ENCODE data around the gene EXOC3. TPM values are rescaled to one million over a fixed set of nuclear protein-coding genes. Genes with fewer than 3 reads are reported as not detected.

EXOC3 gene
- total and polyA plus RNA-seq, 11 donors = 20.6 to 45.5 (median 42.8) TPM

DNA sequence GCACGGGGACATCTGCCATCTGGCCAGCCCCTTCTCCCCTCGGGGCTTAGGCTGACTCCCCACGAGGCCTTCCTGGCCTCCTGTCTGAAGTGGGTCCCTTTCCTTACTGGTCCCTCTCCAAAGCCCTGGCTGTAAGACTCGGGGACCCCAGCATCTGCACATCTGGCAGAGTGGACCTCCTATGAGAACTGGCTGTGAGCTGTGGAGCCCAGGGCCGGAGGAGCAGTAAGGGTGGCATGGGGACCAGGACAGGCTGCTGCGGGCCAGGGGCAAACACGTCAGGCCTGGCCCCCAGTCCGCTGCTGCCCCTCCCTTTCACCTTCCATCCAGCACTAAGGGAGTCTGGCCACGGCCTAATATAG, 33.8 kb downstream of the EXOC3 start:
- peaks cover 15 to 69% (median 51%) of the 10 kb centered on the region in 9 donors for H3K27me3 ChIP-seq
- DNase-seq (peak in 1 of 5 donors; percentile 17), ATAC-seq (no peak)
- intact Hi-C loops (cut with DNase I) = loop anchor here in 1 of 10 donors (10.0 kb wide), 2 partner anchors 138 to 428 kb away; partner anchors contain the start of gene CEP72
- H3K27ac ChIP-seq = no peak overlapping the region
- H3K36me3 ChIP-seq = no peaks in the 10 kb centered on the region
- H3K4me3 ChIP-seq = no peak overlapping the region
- peaks cover 3 to 34% (median 14%) of the 10 kb centered on the region in 12 donors for H3K4me1 ChIP-seq
- TF ChIP-seq POLR2A (IDR thresholded peaks at IDR 0.05) = no peak
- TF ChIP-seq, protein P1, sequence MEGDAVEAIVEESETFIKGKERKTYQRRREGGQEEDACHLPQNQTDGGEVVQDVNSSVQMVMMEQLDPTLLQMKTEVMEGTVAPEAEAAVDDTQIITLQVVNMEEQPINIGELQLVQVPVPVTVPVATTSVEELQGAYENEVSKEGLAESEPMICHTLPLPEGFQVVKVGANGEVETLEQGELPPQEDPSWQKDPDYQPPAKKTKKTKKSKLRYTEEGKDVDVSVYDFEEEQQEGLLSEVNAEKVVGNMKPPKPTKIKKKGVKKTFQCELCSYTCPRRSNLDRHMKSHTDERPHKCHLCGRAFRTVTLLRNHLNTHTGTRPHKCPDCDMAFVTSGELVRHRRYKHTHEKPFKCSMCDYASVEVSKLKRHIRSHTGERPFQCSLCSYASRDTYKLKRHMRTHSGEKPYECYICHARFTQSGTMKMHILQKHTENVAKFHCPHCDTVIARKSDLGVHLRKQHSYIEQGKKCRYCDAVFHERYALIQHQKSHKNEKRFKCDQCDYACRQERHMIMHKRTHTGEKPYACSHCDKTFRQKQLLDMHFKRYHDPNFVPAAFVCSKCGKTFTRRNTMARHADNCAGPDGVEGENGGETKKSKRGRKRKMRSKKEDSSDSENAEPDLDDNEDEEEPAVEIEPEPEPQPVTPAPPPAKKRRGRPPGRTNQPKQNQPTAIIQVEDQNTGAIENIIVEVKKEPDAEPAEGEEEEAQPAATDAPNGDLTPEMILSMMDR (IDR thresholded peaks at IDR 0.05) = no peak
- 60 to 72% (median 69%) methylated on average over 9 of the region's 9 CpGs for WGBS, 4 donors
- no peaks in the 10 kb centered on the region for H3K9me3 ChIP-seq

GRCh38 chr5:477247-477646, 34.3 kb downstream of the EXOC3 start:
- H3K27ac ChIP-seq = no peak overlapping the region
- DNase-seq (peak in 2 of 5 donors; percentile 20 to 53), ATAC-seq (no peak)
- H3K36me3 ChIP-seq = no peaks in the 10 kb centered on the region
- peaks cover 3 to 30% (median 10%) of the 10 kb centered on the region in 12 donors for H3K4me1 ChIP-seq
- 62 to 76% (median 70%) methylated on average over 10 to 19 of the region's 19 CpGs for WGBS, 4 donors
- H3K9me3 ChIP-seq = no peaks in the 10 kb centered on the region
- TF ChIP-seq, protein P1 (IDR thresholded peaks at IDR 0.05) = no peak
- TF ChIP-seq POLR2A (IDR thresholded peaks at IDR 0.05) = no peak
- intact Hi-C loops (cut with DNase I) = loop anchor here in 1 of 10 donors (10.0 kb wide), 2 partner anchors 138 to 428 kb away; partner anchors contain the start of gene CEP72
- H3K4me3 ChIP-seq = no peak overlapping the region
- H3K27me3 ChIP-seq = peaks cover 18 to 72% (median 54%) of the 10 kb centered on the region in 9 donors

- no peak overlapping the region for H3K27ac ChIP-seq
- ATAC-seq (no peak), DNase-seq (peak in 1 of 5 donors; percentile 29)
- intact Hi-C loops (cut with DNase I) = loop anchor here in 1 of 10 donors (10.0 kb wide), 2 partner anchors 137 to 427 kb away; partner anchors contain the start of gene CEP72
- WGBS, 4 donors = 77 to 93% (median 82%) methylated on average over 5 to 13 of the region's 13 CpGs
- TF ChIP-seq, protein P1 (IDR thresholded peaks at IDR 0.05) = no peak
- no peak for TF ChIP-seq POLR2A (IDR thresholded peaks at IDR 0.05)
- H3K9me3 ChIP-seq = no peaks in the 10 kb centered on the region
- no peak overlapping the region for H3K4me3 ChIP-seq
- H3K4me1 ChIP-seq = peaks cover 3 to 25% (median 7%) of the 10 kb centered on the region in 12 donors
- H3K27me3 ChIP-seq = peaks cover 22 to 78% (median 60%) of the 10 kb centered on the region in 9 donors
- no peaks in the 10 kb centered on the region for H3K36me3 ChIP-seq
Observed at GRCh38 chr5:477871-478270, 34.9 kb downstream of the EXOC3 start.

- Histone ChIP-seq H3K9me3 (no peaks in the 10 kb centered on the region), H3K4me3 (no peak overlapping the region), H3K27ac (no peak overlapping the region), H3K4me1 (peaks cover 3 to 23% (median 7%) of the 10 kb centered on the region in 12 donors), H3K27me3 (peaks cover 22 to 83% (median 62%) of the 10 kb centered on the region in 9 donors), H3K36me3 (no peaks in the 10 kb centered on the region)
- TF ChIP-seq POLR2A (IDR thresholded peaks at IDR 0.05) = no peak
- TF ChIP-seq, protein P1 (IDR thresholded peaks at IDR 0.05) = no peak
- no peak for DNase-seq
- intact Hi-C loops (cut with DNase I) = loop anchor here in 1 of 10 donors (10.0 kb wide), 2 partner anchors 136 to 426 kb away; partner anchors contain the start of gene CEP72
- no peak for ATAC-seq
- WGBS, 4 donors = 64 to 71% (median 68%) methylated on average over 8 to 17 of the region's 18 CpGs
Observed at GRCh38 chr5:478369-478981, 35.5 kb downstream of the EXOC3 start.
